Gastroesophageal sphincter (tissue), 3 donors: ENCODE measurements around the gene AMACR.

ENCODE experiments used
- CTCF ChIP-seq, 4 experiments: fragments of 200-600 bp in 2 of 4; fragments of 450-650 bp in 2 of 4; sonication (generic) in 1 of 4; IDR thresholded peaks; one replicate each; pipeline ENCODE4 v1.5.1; 2017 to 2019; ENCODE audit warnings: antibody characterized with exemption in 4 of 4, mild to moderate bottlenecking in 2 of 4, moderate library complexity in 2 of 4
- EP300 ChIP-seq: sonication (generic); formaldehyde crosslinking; IDR thresholded peaks from one replicate; pipeline ENCODE4 v1.6.1; 2017; ENCODE audit warnings: antibody characterized with exemption, mild to moderate bottlenecking
- POLR2A ChIP-seq, 2 donors: fragments of 450-650 bp; IDR thresholded peaks; one replicate each; pipeline ENCODE4 v1.6.1; 2017; ENCODE audit warnings: antibody characterized with exemption in 2 of 2, mild to moderate bottlenecking in 2 of 2, moderate library complexity in 1 of 2
- POLR2AphosphoS5 ChIP-seq: sonication (generic); formaldehyde crosslinking; IDR thresholded peaks from one replicate; pipeline ENCODE4 v1.6.1; 2017; ENCODE audit warnings: antibody characterized with exemption

- TF ChIP-seq CTCF (IDR thresholded peaks at IDR 0.05) (no peak), POLR2AphosphoS5 (no peak), POLR2A (IDR thresholded peaks at IDR 0.05) (no peak), EP300 (no peak)
These were observed 34.6 kb downstream of the AMACR start for GRCh38 chr5:33973271-33973670.
